ENCODE data around the gene BCL7C.

The BCL7C gene

GRCh38 chr16:30922420-30922959 is 28.6 kb upstream of the BCL7C start:
- peak; percentile 99 for DNase-seq (ENCODE audit: low spot score)

GRCh38 chr16:30921748-30922419 is 28.0 kb upstream of the BCL7C start:
- peak; percentile 80 for DNase-seq (ENCODE audit: low spot score)

- no peak for DNase-seq (ENCODE audit: low spot score)
Measured at GRCh38 chr16:30921459-30921747, 27.5 kb upstream of the BCL7C start.

GRCh38 chr16:30920891-30921290 is 27.0 kb upstream of the BCL7C start:
- DNase-seq (ENCODE audit: low spot score) = no peak

GRCh38 chr16:30918614-30919013 is 24.7 kb upstream of the BCL7C start:
- no peak for DNase-seq (ENCODE audit: low spot score)

- no peak for DNase-seq (ENCODE audit: low spot score)
Measured at GRCh38 chr16:30914830-30915229, 21.0 kb upstream of the BCL7C start.

GRCh38 chr16:30912794-30913412 is 19.0 kb upstream of the BCL7C start:
- no peak for DNase-seq (ENCODE audit: low spot score)

GRCh38 chr16:30910427-30911029 is 16.7 kb upstream of the BCL7C start:
- DNase-seq (ENCODE audit: low spot score) = no peak

GRCh38 chr16:30907064-30907463 is 13.2 kb upstream of the BCL7C start:
- DNase-seq (ENCODE audit: low spot score) = no peak

- DNase-seq (ENCODE audit: low spot score) = no peak
Measured at GRCh38 chr16:30904114-30904780, 10.4 kb upstream of the BCL7C start.

- peak; percentile 93 for DNase-seq (ENCODE audit: low spot score)
Measured at GRCh38 chr16:30903596-30903995, 9.7 kb upstream of the BCL7C start.

GRCh38 chr16:30903002-30903401 is 9.1 kb upstream of the BCL7C start:
- DNase-seq (ENCODE audit: low spot score) = no peak

- peak; percentile 61 for DNase-seq (ENCODE audit: low spot score)
Measured at GRCh38 chr16:30902029-30902972, 8.4 kb upstream of the BCL7C start.

GRCh38 chr16:30901201-30902028 is 7.5 kb upstream of the BCL7C start:
- no peak for DNase-seq (ENCODE audit: low spot score)

- no peak for DNase-seq (ENCODE audit: low spot score)
Measured at GRCh38 chr16:30900588-30900987, 6.7 kb upstream of the BCL7C start.

GRCh38 chr16:30899794-30900193 is 5.9 kb upstream of the BCL7C start:
- DNase-seq (ENCODE audit: low spot score) = no peak

GRCh38 chr16:30896889-30897733 is 3.2 kb upstream of the BCL7C start:
- DNase-seq (ENCODE audit: low spot score) = peak; percentile 84

- no peak for DNase-seq (ENCODE audit: low spot score)
Measured at GRCh38 chr16:30896261-30896888, 2.5 kb upstream of the BCL7C start, which contains the start of gene CTF1. TSS of gene CTF1 (plus strand) at chr16:30896614. CDS start at chr16:30896644, 30 bp downstream.

- no peak for DNase-seq (ENCODE audit: low spot score)
Measured at GRCh38 chr16:30895627-30896260, 1.9 kb upstream of the BCL7C start.
